ENCODE measurements around the gene PAN2.
"Not testable (repeated sequence)": the region's sequence is repeated elsewhere in the genome, so short reads cannot be mapped to it uniquely, and the experiment has no call there.

The PAN2 gene

DNA sequence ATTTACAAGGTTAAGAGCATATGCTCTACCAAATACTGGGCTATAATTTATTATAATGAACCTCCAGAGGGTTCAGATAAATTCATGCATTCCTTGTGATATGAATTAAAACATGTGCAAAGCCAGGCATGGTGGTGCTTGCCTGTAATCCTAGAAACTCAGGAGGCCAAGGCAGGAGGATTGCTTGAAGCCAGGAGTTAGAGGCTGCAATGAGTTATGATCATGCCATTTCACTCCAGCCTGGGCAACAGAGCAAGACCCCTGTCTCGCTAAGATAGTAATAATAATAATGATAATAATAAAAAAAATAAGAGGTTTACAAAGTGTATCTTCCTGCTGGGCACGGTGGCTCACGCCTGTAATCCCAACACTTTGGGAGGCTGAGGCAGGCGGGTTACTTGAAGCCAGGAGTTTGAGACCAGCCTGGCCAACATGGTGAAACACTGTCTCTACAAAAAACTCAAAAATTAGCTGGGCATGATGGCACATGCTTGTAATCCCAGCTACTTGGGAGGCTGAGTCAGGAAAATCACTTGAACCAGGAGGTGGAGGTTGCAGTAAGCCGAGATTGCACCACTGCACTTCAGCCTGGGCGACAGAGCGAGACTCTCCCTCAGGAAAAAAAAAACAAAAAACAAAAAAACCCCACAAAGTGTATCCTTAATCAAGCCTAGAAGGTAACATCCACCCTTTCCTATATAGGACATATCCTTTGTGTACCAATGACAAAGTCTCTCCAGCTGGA, 26.4 kb downstream of the PAN2 start:
- DNase-seq (ENCODE audit: low read depth in 2 of 2), result no peak

DNA sequence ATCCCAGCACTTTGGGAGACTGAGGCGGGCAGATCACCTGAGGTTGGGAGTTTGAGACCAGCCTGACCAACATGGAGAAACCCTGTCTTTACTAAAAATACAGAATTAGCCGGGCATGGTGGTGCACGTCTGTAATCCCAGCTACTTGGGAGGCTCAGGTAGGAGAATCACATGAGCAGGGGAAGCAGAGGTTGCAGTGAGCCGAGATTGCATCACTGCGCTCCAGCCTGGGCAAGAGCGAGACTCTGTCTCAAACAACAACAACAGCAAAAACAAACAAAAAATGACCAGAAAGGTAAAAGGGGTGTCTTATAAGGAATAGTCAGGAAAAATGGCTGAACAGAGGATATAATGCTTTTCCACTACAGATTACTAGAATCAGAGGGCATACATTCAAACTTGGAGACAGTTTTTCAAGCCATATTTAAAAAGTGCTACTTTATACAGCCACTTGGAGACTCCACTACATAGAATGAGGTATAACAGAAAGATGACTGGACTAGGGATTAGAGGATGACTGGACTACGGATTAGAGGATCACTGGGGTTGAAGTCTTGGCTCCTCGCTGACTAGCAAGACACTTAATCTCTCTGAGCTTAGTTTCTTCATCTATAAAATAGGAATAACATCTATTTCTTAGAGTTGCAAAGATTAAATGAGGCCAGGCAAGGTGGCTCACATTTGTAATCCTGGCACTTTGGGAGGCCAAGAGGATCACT, 28.8 kb downstream of the PAN2 start:
- no peak for DNase-seq (ENCODE audit: low read depth in 2 of 2)

DNA sequence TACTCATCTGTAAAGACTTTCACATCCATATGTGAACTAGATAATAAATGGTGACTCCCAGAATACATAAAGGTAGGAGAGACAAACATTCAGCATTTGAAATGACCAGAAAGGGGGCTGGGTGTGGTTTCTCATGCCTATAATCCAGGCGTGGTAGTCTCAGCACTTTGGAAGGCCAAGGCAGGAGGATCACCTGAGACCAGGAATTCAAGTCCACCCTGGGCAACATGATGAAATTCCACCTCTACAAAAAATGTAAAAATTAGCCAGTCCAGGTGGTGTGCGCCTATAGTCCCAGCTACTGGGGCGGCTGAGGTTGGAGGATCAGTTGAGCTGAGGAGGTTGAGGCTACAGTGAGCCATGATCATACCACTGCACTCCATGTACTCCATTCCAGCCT, 29.5 kb downstream of the PAN2 start:
- DNase-seq (ENCODE audit: low read depth in 2 of 2), result no peak

DNA sequence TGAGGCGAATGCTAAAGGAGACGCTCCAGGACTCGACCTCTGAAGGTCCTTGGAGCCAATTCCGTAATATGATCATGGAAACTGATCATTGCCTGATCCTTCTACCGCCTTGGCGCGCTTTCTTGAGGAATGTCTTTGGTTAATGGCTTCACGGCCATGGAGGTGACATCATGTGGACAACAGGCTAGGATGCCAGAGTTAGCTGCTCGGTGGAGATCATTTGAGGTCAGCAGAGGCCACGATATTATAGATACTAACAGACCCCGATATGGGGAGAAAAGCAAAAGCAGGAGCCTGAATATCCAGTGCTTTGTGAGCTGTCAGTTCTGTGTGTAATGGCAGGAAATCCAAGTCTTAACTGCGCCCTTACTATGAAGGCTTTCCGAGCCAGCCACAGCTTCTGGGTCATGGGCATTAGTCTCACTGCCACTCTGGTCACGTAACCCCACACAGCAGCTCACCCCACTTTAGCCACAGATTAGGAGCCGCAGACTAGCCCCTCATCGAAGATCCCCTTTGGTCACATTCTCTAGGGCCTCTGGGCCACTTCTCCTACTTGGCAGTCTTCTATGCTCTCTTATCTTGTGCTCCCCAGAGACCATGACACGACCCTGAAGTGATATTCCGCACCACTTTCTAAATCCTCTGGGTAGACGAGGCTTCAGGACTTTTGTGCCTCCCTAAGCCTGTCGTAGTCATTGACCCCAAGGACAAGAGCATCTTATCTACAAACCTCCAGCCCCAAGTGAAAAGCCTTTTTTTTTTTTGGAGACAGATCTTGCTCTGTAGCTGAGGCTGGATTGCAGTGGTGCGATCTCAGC, 32.9 kb downstream of the PAN2 start:
- DNase-seq (ENCODE audit: low read depth in 2 of 2), result no peak

DNA sequence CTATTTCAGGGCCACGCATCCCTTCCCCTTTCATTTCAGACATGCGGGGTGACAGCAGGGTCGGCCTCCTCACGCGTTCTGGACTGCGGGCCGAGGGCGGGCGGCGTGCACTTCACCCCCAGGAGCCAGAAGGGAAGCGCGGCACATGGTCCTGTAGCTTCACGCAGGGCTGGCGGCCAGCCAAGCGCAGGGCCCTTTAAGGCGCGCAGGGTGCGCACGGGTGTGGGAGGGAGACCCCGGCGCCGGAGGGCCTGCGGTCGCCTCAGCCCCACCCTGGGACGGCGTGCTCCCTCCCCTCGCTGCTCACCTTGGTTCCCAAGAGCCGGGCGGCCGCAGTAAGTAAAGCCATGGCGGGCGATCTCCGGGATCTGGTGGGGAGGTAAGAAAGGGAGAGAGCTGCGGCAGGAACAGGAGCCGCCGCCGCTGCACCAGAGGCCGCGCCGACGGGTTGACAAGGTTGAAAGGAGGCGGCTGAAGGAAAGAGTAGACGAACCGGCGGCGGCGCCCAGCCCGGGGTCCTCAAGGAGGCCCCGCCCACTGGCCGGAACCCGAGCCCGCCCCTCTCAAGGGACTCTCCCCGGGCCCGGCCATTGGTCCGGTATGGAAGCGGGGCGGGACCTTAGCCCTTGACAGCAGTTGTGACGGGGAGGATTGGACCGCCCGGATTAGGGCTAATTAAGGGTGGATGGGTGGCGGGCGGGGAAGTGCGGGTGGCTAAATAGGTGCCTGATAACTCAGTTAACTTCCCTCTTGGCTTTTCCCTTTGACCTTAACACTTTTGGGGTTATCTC, 33.8 kb downstream of the PAN2 start, which contains the start of gene CS:
Gene CS (minus strand): TSS at position 478 of the 791 bp plus-strand sequence. CDS start 129 bp downstream, at position 349.
- DNase-seq (ENCODE audit: low read depth in 2 of 2), result peak; percentile 95 to 97

DNA sequence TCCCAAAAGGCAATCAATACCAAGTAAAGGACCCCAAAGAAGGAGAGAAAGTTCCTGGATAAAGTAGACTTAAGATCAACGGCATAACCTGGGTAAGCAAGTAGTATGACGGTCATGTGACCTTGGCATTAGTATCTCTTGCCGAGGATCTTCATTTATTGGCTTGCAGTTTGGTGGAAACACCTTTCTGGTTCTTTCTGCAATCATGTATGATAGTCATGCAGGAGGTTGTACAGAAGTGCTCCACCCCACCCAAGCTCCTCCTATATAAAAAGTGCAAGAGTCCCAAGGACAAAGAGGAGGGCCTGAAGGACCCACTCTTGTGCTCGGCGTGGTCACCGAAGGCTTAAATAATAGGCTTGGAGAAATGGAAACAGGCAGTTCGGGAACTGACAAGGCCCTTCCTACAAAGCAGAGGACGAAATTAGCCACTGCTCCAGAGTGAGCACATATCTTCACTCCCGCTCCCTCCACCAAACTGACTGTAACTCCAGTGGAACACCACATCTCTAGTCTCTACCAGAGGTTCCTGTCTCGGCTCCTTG, 34.4 kb downstream of the PAN2 start:
- no peak for DNase-seq (ENCODE audit: low read depth in 2 of 2)

DNA sequence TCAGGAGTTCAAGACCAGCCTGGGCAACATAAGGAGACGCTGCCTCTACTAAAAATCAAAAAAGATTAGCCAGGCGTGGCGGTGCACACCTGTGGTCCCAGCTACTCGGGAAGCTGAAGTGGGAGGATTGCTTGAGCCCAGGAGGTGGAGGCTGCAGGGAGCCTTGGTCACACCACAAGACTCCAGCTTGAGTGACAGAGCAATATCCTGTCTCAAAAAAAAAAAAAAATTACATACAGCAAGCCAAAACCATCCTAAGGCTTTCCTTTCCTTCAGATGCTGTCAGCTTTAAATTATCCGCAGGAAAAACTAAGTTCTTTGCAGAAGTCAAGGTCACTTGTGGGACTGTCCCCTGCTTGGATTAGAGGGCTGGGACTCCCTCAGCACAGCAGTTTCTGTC, 35.0 kb downstream of the PAN2 start:
- DNase-seq (ENCODE audit: low read depth in 2 of 2), result no peak

DNA sequence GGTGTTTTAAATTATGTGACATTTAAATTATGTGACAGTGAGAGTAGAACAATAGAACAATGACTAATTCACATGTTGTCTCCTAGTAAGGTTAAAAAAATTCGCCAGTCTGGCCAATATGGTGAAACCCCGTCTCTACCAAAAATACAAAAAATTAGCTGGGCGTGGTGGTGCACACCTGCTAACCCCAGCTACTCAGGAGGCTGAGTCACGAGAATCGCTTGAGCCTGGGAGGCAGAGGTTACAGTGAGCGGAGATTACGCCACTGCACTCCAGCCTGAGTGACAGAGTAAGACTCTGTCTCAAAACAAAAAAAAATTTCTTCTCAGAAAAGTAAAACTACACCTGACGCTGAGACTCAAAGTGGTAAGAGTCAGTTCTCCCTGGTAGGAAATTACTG, 36.4 kb downstream of the PAN2 start:
- no peak for DNase-seq (ENCODE audit: low read depth in 2 of 2)

DNA sequence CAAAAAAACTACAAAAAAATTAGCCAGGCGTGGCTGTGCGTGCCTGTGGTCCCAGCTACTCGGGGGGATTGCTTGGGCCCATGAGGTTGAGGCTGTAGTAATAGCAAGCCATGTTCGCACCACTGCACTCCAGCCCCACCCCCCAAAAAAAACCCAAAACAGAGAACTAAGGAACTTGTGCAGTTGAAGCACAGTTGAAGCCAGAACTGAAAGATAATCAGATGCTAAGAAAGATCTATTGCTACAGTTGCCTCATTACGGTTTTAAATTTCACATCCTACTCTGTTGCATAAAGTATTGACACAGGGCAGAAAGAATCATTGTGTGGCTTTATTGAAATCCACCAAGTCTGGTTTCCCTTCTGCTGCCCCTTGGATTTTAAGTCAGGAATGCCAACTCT, 37.5 kb downstream of the PAN2 start:
- no peak for DNase-seq (ENCODE audit: low read depth in 2 of 2)

DNA sequence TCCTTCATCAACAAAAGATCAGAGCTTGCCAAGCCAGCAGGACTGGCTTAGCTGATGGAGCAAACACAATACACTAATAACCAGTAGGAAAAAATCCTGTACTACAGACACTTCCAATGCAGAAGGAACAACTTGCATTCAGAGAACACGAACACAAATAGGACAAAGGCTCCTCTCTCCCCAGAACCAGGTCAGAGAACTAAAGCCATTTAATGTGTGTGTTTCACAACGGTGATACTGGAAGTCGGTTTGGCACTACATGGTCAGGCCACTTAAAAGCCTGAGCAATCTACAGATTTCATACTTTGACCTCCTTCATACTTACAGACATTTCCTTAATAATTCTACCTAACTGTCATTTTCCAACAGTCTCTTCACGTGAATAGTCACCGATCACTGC, 40.0 kb downstream of the PAN2 start:
- no peak for DNase-seq (ENCODE audit: low read depth in 2 of 2)

DNA sequence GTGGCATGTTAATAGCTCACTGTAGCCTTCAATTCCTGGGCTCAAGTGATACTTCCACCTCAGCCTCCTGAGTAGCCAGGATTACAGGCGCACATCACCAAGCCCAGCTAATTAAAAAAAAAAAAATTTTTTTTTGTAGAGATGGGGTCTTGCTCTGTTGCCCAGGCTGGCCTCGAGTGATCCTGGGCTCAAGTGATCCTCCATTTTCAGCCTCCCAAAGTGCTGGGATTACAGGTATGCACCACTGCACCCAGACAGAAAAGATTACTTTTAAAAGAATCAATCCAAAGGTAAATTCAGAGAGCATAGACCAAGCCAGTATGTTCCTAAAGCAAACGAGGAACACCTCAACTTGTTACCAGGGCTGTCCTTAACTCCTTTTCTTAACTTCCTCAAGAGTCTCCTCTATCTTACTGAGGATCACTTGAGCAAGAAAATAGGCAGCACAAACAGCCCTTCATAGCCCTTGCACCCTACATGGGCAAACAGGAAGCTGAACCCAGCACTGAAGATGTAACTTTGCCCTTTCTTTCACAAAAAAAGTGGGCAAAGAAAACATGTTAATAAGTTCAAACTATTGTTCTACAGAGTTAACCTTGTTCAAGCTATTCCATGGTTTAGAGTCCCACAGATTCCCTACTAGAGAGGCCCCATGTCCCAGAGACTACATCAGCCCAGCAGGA, 45.0 kb downstream of the PAN2 start:
- no peak for DNase-seq (ENCODE audit: low read depth in 2 of 2)

DNA sequence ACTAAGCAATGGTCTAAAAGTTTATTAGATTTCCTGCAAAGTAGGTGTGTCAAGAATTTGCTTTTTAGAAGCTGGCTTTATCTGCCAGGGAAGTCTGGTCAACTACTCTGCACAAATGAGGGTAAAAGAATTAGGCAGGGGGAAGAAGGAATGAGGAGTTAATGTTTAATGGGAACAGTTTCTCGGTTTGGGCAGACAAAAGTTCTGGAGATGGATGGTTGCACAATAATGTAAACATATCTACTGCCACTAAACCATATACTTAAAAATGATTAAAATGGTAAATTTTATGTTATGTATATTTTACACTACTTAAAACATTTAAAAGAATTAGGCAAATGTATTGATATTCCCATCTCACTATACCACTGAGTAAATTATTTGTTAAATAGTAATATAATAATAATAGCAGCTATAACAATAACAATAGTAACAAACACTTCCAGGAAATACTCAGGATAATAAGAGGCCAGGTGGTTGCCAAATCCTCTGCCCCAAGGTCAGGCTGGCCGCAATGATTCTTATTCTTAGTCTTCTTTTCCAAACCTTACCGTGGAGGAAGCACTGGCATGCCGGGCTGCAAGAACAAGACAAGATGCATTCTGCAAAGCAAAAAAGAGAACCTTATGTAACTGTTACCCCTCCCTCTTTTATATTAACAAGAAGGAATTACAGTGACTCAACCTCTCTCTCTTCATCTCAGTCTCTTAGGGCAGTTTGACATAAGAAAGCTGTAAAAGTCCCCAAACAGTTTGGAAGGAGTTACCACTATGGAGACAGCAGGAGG, 47.6 kb downstream of the PAN2 start:
- DNase-seq (ENCODE audit: low read depth in 2 of 2), result no peak

DNA sequence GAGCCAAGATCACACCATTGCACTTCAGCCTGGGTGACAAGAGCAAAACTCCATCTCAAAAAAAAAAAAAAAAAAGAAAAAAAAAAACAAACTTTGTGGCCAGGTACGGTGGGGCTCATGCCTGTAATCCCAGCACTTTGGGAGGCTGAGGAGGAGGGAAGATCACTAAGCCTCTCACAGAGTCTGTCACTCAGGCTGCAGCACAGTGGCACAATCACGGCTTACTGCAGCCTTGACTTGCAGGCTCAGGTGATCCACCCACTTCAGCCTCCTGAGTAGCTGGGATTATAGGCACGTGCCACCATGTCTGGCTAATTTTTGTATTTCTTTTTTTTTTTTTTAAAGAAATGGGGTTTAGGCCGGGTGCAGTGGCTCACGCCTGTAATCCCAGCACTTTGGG, 49.5 kb downstream of the PAN2 start:
- not testable (repeated sequence) for DNase-seq (ENCODE audit: low read depth in 2 of 2)

DNA sequence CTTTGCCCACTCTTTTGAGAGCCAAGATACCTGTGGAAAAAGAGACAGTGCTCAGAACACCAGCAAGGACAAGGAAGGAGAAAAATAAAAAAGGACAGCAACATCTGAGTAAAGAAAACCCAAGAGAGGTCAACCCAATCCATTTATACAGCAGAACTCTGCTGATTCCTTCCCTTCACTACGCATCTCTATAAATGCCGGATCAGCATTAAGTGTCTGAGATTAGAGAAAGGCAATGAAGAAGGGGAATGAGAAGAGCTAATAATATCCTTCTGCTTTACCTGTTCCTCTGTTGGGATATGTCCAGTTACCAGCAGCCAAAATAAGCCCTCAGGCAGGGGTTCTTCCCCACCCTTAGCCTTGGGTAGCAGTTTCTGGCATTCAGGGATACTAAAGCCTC, 51.2 kb downstream of the PAN2 start:
- no peak for DNase-seq (ENCODE audit: low read depth in 2 of 2)

DNA sequence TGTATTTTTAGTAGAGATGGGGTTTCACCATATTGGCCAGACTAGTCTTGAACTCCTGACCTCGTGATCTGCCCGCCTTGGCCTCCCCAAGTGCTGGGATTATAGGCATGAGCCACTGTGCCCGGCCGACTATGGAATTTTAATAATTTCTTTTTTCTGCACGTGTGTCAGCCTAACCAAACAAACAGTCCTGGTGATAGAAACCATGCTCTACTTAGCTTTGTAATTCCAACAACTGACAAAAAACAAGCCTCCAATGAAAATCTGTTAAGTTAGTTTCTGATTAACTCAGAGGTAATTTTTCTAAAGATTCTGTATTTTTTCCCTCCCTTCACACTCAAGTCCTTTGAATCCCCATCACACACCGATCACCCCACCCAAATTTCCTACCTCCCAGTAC, 51.8 kb downstream of the PAN2 start:
- DNase-seq (ENCODE audit: low read depth in 2 of 2), result no peak

DNA sequence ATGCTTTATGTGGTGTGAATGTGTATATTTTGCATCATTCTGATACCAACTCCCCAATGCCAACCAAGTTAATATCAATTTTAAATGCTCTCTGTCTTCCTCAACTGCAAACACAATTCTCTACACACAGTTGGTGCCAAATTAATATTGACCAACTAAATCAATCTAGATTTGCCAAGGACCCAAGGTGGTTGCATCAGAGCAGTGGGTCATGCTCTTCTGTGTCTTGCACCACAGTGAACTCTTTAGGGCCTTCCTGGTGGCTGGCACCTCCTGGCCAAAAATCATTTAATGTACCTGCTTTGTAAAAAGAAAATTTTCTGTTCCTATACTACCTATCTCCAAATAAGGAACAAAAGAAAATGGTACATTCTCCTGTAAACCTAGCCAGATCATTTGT, 53.0 kb downstream of the PAN2 start:
- no peak for DNase-seq (ENCODE audit: low read depth in 2 of 2)

DNA sequence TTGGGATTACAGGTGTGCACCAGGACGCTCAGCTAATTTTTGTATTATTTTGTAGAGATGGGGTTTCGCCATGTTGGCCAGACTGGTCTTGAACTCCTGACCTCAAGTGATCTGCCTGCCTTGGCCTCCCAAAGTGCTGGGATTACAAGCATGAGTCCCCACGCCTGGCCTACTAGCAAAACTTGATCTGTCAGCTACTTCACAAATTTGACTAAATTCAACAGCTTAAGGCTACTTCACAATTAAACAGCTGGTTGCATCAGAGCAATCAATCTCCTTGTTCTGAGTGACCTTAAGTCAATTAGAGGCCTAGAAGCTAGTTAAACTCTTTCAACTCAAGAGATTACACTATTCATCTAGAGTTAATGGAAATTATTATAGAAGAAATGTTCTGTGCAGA, 54.9 kb downstream of the PAN2 start:
- DNase-seq (ENCODE audit: low read depth in 2 of 2), result no peak

DNA sequence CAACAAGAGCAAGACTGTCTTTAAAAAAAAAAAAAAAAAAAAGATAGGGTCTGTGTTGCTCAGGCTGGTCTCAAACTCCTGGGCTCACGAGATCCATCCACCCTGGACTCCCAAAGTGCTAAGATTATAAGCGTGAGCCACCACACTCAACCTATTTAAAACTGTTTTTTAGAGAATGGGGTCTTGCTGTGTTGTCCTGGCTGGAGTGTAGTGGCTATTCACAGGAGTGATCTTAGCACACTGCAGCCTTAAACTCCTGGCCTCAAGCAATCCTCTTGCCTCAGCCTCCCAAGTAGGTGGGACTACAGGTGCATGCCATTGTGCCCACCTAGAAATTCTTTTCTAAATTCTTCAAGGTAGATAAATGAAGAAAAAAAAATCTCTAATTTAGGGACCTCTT, 59.5 kb downstream of the PAN2 start:
- no peak for DNase-seq (ENCODE audit: low read depth in 2 of 2)

DNA sequence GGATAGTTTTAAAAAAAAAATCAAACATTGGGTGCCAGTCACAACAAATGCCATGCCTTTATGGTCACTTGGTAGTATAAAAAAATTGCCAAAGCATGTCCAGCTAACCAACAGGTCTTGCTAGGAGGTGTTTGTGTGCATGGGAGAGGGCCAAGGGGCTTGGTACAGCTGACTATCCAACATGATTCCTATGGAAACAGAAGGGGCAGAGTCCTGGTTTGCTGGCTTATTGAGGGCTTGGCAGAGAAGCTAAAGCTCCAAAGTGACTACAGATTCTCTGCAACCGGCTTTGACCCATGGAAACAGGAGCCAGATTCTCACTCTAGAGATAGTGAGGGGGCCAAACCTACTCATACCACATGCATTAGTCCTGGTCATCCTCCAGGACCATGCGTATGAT, 61.3 kb downstream of the PAN2 start:
- not testable (repeated sequence) for DNase-seq (ENCODE audit: low read depth in 2 of 2)

DNA sequence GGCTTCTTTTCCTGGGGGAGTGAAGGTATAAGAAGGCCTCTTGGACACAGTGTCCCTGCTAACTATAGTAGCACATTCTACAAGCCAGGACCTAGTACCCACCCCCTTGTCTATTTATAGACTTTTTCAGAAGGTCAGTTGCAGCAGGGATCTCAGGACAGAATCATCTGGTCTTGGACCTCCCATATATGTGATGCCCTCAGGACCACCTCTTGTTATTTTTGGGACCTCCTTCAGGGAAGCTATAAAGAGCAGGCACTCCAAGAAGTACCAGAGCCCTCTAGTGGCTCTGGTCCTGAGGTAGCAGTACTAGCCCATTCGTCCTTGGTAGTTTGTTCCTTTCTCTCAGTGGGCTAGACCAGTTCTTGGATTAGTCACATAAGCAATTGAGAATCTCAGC, 62.8 kb downstream of the PAN2 start:
- DNase-seq (ENCODE audit: low read depth in 2 of 2), result no peak
